Mucosa of descending colon (tissue), 3 donors: Measurements from ENCODE around the gene CLDN3. TPM values are rescaled to one million over a fixed set of nuclear protein-coding genes. Genes with fewer than 3 reads are reported as not detected.
"Not testable (repeated sequence)": the region's sequence is repeated elsewhere in the genome, so short reads cannot be mapped to it uniquely, and the experiment has no call there.

Experiments used
- ATAC-seq: fragments of 200-7000 bp; cut with Tn5 transposase; one replicate; pipeline ENCODE4 v1.9.1; 2020; ENCODE audit warnings: mild to moderate bottlenecking, moderate library complexity
- DNase-seq, 3 donors: peaks; one replicate each; pipeline ENCODE4 v3.0.0-alpha.2; 2020
- H3K36me3 ChIP-seq: fragments of 200-600 bp; one replicate; pipeline ENCODE4 v1.8.0; 2021; ENCODE audit warnings: low read depth, mild to moderate bottlenecking
- H3K4me1 ChIP-seq: fragments of 200-600 bp; one replicate; pipeline ENCODE4 v1.8.0; 2021; ENCODE audit warnings: low read depth, mild to moderate bottlenecking
- H3K4me3 ChIP-seq: fragments of 200-600 bp; one replicate; pipeline ENCODE4 v1.8.0; 2021; ENCODE audit warnings: mild to moderate bottlenecking
- H3K9me3 ChIP-seq: fragments of 200-600 bp; one replicate; pipeline ENCODE4 v1.8.0; 2021; ENCODE audit warnings: mild to moderate bottlenecking
- CTCF ChIP-seq: fragments of 200-600 bp; IDR thresholded peaks from one replicate; pipeline ENCODE4 v1.8.0; 2022; ENCODE audit warnings: antibody characterized with exemption, mild to moderate bottlenecking
- intact Hi-C, 2 donors: fragments of 100-400 bp; cut with DNase I in 1 of 2; cut with micrococcal nuclease in 1 of 2; formaldehyde crosslinking; loops; one replicate each; pipeline versions ENCODE4 v1.11.0 to v1.11.1; 2022; cut with DNase I, micrococcal nuclease
- total RNA-seq, 3 donors: library from RNA; stranded (reverse); fragmentation: NEBNext Ultra II Directional in 2 of 3; extraction: Animal tissue kit (Norgen Biotek cat#: 25700) in 2 of 3; gene quantifications; one replicate each; pipeline versions ENCODE4 v1.2.1 to v1.2.4, GENCODE V29; 2021 to 2023
- donor health status: DM: no; HTN: no; CAD: no; lungs with moderate emphysema.
- donor health status: DM: no; HTN: no; CAD: no.
- donor health status: DM: no; HTN: yes; CAD: no.

Gene CLDN3
- total RNA-seq, 3 donors from 2014 or later = 229 to 621 (median 534) TPM

GRCh38 chr7:73810998-73811360, 40.9 kb upstream of the CLDN3 start:
- intact Hi-C loops = no loop called here
- peak in 2 of 3 donors; percentile 14 to 40 for DNase-seq
- no peak for TF ChIP-seq CTCF
- no peak for ATAC-seq
- H3K4me3 ChIP-seq = no peak overlapping the region
- no peaks in the 10 kb centered on the region for H3K36me3 ChIP-seq
- peaks cover 7% of the 10 kb centered on the region for H3K4me1 ChIP-seq
- H3K9me3 ChIP-seq = no peaks in the 10 kb centered on the region

- no peaks in the 10 kb centered on the region for H3K9me3 ChIP-seq
- H3K4me3 ChIP-seq = no peak overlapping the region
- TF ChIP-seq CTCF = no peak
- H3K36me3 ChIP-seq = no peaks in the 10 kb centered on the region
- ATAC-seq (peak; percentile 92), DNase-seq (peak; percentile 82 to 88 (median 87))
- peaks cover 7% of the 10 kb centered on the region for H3K4me1 ChIP-seq
- intact Hi-C loops = no loop called here
Measured at GRCh38 chr7:73809467-73809951, 39.4 kb upstream of the CLDN3 start.

- DNase-seq (peak in 1 of 3 donors; percentile 29), ATAC-seq (peak; percentile 30)
- intact Hi-C loops = no loop called here
- no peaks in the 10 kb centered on the region for H3K36me3 ChIP-seq
- no peak overlapping the region for H3K4me3 ChIP-seq
- TF ChIP-seq CTCF = no peak
- no peaks in the 10 kb centered on the region for H3K9me3 ChIP-seq
- H3K4me1 ChIP-seq = peaks cover 21% of the 10 kb centered on the region
Measured at GRCh38 chr7:73802459-73802858, 32.4 kb upstream of the CLDN3 start.

- no peak overlapping the region for H3K4me3 ChIP-seq
- no peak for TF ChIP-seq CTCF
- no peaks in the 10 kb centered on the region for H3K36me3 ChIP-seq
- ATAC-seq (peak; percentile 89), DNase-seq (no peak)
- peaks cover 21% of the 10 kb centered on the region for H3K4me1 ChIP-seq
- intact Hi-C loops = no loop called here
- no peaks in the 10 kb centered on the region for H3K9me3 ChIP-seq
Measured at GRCh38 chr7:73801577-73801976, 31.5 kb upstream of the CLDN3 start.

GRCh38 chr7:73799282-73800141, 29.4 kb upstream of the CLDN3 start:
- no peak for TF ChIP-seq CTCF
- peak; percentile 83 for ATAC-seq
- Histone ChIP-seq H3K4me1 (peaks cover 21% of the 10 kb centered on the region), H3K4me3 (no peak overlapping the region), H3K9me3 (no peaks in the 10 kb centered on the region), H3K36me3 (no peaks in the 10 kb centered on the region)
- DNase-seq = peak in 1 of 3 donors; percentile 22
- intact Hi-C loops = no loop called here

GRCh38 chr7:73797176-73797575, 27.1 kb upstream of the CLDN3 start:
- H3K4me3 ChIP-seq, H3K36me3 ChIP-seq, intact Hi-C loops, ATAC-seq, H3K9me3 ChIP-seq: not testable (repeated sequence)
- peak in 1 of 3 donors; percentile 24 for DNase-seq
- peaks cover 30% of the 10 kb centered on the region for H3K4me1 ChIP-seq

- H3K4me1 ChIP-seq = peaks cover 26% of the 10 kb centered on the region
- intact Hi-C loops, DNase-seq, ATAC-seq, H3K36me3 ChIP-seq, H3K9me3 ChIP-seq, H3K4me3 ChIP-seq: not testable (repeated sequence)
Measured at GRCh38 chr7:73796656-73797055, 26.6 kb upstream of the CLDN3 start.

GRCh38 chr7:73795188-73795587, 25.1 kb upstream of the CLDN3 start:
- intact Hi-C loops, ATAC-seq, DNase-seq, H3K4me3 ChIP-seq, H3K36me3 ChIP-seq, H3K9me3 ChIP-seq: not testable (repeated sequence)
- H3K4me1 ChIP-seq = peaks cover 14% of the 10 kb centered on the region

GRCh38 chr7:73791170-73791690, 21.2 kb upstream of the CLDN3 start:
- H3K4me3 ChIP-seq, ATAC-seq, H3K36me3 ChIP-seq, intact Hi-C loops, H3K9me3 ChIP-seq: not testable (repeated sequence)
- peaks cover 24% of the 10 kb centered on the region for H3K4me1 ChIP-seq
- peak in 1 of 3 donors; percentile 9 for DNase-seq
